ENCODE data around the gene IRF2BP1.

Gene IRF2BP1

DNA sequence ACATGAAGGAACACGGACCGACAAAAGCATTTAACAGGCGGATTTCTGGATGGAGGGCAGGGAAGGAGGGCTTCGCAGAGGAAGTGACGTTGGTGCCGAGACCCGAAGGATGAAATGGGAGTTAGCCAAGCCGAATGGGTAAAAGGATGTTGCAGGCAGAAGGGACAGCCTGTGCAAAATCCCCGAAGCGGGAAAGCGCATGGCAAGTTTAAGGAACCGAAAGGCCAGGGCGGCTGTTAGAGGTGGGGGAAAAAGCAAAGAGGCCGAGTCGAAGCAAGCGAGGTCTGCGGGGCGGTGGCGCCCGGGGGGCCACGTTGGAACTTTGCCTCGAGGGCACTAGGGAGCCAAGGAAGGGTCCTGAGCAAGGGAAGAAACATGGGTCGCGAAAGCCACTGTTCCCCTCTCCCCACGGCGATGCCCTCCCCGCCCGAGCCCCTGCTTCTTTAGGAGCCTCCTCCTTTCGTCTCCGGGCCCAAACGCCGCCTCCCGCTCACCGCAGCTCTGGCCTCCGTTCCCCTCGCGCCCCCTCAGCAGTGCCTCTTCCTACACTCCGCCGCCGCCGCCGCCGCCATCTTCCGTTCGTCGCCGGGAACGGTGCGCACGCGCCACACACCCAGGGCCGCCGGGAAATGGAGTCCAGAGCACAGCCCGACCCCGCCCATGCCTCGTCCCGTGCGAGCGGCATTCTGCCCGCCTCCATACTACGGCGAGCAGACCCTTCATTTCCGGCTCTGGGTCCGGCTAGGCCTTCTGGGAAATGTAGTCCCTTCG lies 23.2 kb downstream of the IRF2BP1 start, which contains the start of gene SYMPK:
Gene SYMPK (minus strand): TSS at position 584 of the 771 bp plus-strand sequence. CDS start 8,652 bp downstream, outside the sequence.
- Histone ChIP-seq H3K27me3 (ENCODE audit: control insufficient read depth, insufficient read depth, low read length) (no peaks in the 10 kb centered on the region), H3K4me3 (ENCODE audit: low read length) (peak within 1 kb of the TSS; percentile 46), H3K9ac (ENCODE audit: low read length) (peak within 1 kb of the TSS; percentile 88), H3K4me1 (ENCODE audit: control insufficient read depth, insufficient read depth, low read length) (peaks cover 16% of the 10 kb centered on the region), H3K36me3 (ENCODE audit: control insufficient read depth, insufficient read depth, low read length) (no peaks in the 10 kb centered on the region), H3K9me3 (ENCODE audit: control insufficient read depth, low read length) (no peaks in the 10 kb centered on the region)

DNA sequence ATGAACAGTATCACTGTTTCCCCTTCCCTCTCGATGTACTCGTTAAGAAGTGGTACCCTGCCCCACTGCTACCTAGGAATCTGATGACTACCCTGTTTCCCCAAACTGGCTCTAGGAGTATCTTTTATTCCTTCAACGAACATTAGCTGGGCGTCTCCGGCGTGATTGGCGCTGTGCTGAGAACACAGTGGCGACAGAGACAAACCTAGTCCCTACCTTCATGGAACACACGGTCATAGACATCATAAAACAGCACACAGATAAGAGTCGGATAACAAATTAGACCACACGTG lies 23.7 kb downstream of the IRF2BP1 start:
- Histone ChIP-seq H3K27me3 (ENCODE audit: control insufficient read depth, insufficient read depth, low read length) (no peaks in the 10 kb centered on the region), H3K9me3 (ENCODE audit: control insufficient read depth, low read length) (no peaks in the 10 kb centered on the region), H3K4me1 (ENCODE audit: control insufficient read depth, insufficient read depth, low read length) (peaks cover 14% of the 10 kb centered on the region), H3K36me3 (ENCODE audit: control insufficient read depth, insufficient read depth, low read length) (no peaks in the 10 kb centered on the region), H3K9ac (ENCODE audit: low read length) (peak overlapping the region; percentile 75), H3K4me3 (ENCODE audit: low read length) (peak overlapping the region; percentile 38)

DNA sequence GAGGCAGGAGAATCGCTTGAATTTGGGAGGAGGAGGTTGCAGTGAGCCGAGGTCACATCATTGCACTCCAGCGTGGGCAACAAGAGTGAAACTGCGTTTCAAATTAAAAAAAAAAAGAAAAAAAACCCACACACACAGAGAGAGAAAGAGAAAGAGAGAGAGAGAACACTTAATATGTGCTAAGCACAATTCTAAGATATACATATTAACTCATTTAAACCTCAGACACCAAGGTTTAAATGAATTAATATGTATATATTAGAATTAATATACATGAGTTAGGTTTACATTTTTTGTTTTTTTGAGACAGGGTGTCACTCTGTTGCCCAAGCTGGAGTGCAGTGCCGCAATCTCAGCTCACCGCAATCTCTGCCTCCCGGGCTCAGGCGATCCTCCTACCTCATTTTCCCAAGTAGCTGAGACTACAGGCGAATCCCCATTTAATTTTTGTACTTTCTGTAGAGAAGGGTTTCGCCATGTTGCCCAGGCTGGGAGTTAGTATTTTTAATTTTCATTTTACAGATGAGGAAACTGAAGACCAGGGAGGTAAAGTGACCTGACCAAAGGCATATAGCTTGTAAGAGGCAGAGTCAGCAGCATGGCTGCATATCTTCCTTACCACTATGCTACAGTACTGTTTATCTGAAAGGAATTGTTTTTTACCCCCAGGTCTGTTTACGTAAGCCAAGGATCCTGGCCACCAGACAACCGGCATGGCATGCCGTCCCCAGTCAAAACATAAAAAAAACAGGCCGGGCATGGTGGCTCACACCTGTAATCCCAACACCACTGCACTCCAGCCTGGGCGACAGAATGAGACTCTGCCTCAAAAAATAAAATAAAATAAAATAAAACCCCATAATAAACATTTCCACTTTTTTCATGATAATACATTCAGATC lies 25.3 kb downstream of the IRF2BP1 start:
- Histone ChIP-seq H3K9ac (ENCODE audit: low read length) (no peak overlapping the region), H3K27me3 (ENCODE audit: control insufficient read depth, insufficient read depth, low read length) (no peaks in the 10 kb centered on the region), H3K4me3 (ENCODE audit: low read length) (no peak overlapping the region), H3K36me3 (ENCODE audit: control insufficient read depth, insufficient read depth, low read length) (no peaks in the 10 kb centered on the region), H3K9me3 (ENCODE audit: control insufficient read depth, low read length) (no peaks in the 10 kb centered on the region), H3K4me1 (ENCODE audit: control insufficient read depth, insufficient read depth, low read length) (peaks cover 14% of the 10 kb centered on the region)

DNA sequence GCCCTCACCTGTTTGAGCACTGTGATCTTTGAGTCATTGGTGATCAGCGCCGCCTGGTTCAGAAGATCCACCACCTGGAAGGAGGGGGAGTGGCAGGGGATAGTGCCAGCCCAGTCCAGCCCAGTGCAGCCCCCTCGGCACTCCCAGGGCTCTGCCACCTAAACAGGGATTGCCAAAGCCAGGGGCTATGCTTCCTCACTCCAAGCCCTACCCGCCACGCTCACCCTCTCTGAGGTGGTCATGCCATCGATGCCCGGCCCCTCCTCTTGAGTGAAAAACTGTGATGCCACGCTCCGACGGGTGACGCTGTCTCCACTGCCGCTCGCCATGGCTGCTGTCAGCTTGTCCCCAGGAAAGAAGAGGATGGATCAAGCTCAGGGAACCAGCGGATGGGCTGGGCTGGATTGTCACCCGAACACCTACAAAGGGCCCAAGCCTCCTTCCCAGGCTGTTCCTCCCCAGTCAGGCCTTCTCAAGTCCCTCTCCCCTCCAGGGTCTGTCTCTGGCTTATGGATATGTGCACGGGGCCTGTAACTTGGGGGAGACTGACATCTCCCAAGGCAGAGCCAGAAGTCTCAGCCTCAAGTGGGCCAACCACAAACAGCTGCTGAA lies 31.7 kb downstream of the IRF2BP1 start:
- Histone ChIP-seq H3K4me3 (ENCODE audit: low read length) (no peak overlapping the region), H3K36me3 (ENCODE audit: control insufficient read depth, insufficient read depth, low read length) (peaks cover 4% of the 10 kb centered on the region), H3K4me1 (ENCODE audit: control insufficient read depth, insufficient read depth, low read length) (no peaks in the 10 kb centered on the region), H3K27me3 (ENCODE audit: control insufficient read depth, insufficient read depth, low read length) (no peaks in the 10 kb centered on the region), H3K9me3 (ENCODE audit: control insufficient read depth, low read length) (no peaks in the 10 kb centered on the region), H3K9ac (ENCODE audit: low read length) (no peak overlapping the region)

DNA sequence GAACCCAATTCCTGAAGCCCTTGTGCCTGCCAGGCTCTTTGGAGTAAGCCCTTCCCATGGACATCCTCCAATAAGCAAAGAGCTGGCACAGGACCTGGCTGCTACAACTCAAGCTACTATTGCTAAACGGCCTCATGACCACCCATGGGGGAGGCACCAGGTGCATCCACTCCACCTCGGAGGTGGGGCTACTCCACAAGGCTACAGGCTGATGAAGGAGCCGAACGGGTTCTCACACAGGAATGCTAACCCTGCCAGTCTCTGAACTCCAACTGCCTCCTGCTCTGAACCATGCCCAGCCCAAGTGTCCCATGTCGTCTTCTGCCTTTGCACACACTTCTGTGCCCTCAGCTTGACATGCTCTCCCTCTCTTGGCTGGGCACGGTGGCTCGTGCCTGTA lies 33.0 kb downstream of the IRF2BP1 start:
- Histone ChIP-seq H3K9ac (ENCODE audit: low read length) (no peak overlapping the region), H3K36me3 (ENCODE audit: control insufficient read depth, insufficient read depth, low read length) (peaks cover 11% of the 10 kb centered on the region), H3K27me3 (ENCODE audit: control insufficient read depth, insufficient read depth, low read length) (no peaks in the 10 kb centered on the region), H3K4me1 (ENCODE audit: control insufficient read depth, insufficient read depth, low read length) (no peaks in the 10 kb centered on the region), H3K4me3 (ENCODE audit: low read length) (no peak overlapping the region), H3K9me3 (ENCODE audit: control insufficient read depth, low read length) (no peaks in the 10 kb centered on the region)

DNA sequence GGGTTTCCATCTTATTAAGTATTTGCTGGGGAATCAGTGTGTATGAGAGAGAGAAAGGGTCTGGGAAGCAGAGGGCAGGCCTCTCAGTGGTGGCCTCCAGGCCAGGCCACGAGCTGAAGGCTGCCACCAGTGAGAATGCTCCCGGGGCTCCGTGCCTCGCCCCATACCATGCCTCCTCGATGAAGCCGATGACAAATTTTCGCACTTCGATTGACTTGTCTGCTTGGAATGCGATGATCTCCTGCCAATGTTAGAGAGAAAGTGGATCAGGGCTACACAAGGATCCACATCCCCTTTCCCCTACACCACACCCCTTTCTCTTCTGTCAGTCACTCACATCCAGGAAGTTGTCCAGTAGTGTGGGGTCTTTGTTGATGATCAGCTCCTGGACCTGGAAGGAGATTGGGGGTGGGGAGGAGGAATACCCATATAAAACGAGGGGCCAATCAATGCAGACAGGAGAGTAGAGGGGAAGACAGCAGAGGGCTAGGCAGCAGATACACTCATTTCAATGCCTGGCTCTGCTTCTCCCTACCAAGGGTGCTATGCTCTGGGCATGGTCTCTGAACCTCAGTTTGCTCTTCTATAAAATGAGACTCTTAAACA lies 33.7 kb downstream of the IRF2BP1 start:
- H3K4me3 ChIP-seq (ENCODE audit: low read length) = no peak overlapping the region
- no peaks in the 10 kb centered on the region for H3K9me3 ChIP-seq (ENCODE audit: control insufficient read depth, low read length)
- H3K4me1 ChIP-seq (ENCODE audit: control insufficient read depth, insufficient read depth, low read length) = no peaks in the 10 kb centered on the region
- H3K36me3 ChIP-seq (ENCODE audit: control insufficient read depth, insufficient read depth, low read length) = peaks cover 16% of the 10 kb centered on the region
- H3K9ac ChIP-seq (ENCODE audit: low read length) = no peak overlapping the region
- H3K27me3 ChIP-seq (ENCODE audit: control insufficient read depth, insufficient read depth, low read length) = no peaks in the 10 kb centered on the region

DNA sequence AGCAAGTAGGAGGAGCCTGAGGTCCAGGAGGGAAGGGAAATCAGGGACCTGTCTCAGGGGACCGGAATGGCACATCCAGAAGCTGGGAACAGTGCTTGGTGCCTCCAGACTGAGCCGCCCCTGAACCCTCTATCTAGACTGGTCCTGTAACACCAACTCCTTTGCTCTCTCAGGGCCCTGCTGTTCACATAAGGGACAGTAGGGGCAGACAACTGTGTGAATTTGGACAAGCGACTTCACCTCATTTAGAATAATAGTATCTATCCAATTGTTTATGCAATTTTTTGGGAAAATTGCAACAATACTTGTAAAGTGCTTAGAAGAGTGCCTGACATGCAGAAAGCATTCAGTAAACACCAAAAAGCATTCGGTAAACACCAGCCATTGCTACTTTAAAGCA lies 37.0 kb downstream of the IRF2BP1 start:
- Histone ChIP-seq H3K9ac (ENCODE audit: low read length) (no peak overlapping the region), H3K36me3 (ENCODE audit: control insufficient read depth, insufficient read depth, low read length) (peaks cover 12% of the 10 kb centered on the region), H3K4me1 (ENCODE audit: control insufficient read depth, insufficient read depth, low read length) (no peaks in the 10 kb centered on the region), H3K4me3 (ENCODE audit: low read length) (no peak overlapping the region), H3K9me3 (ENCODE audit: control insufficient read depth, low read length) (no peaks in the 10 kb centered on the region), H3K27me3 (ENCODE audit: control insufficient read depth, insufficient read depth, low read length) (no peaks in the 10 kb centered on the region)

DNA sequence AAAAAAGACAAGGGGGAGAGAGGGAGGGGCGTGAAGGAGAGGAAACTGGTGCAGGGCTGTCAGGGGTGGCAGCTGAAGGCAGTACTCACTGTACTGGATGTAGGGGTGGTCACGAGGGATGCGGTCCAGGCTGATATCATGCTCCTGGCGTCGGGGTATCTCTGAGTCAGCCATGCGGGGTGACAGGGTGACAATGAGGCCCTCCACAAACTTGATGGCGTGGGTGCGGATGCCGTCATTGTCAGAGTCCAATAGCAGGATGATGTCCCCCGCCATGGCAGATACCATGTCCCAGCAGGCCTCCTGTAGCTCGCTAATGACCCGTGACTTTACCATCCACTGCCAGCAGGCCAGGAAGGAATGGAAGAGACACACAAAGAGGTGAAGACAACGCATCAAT lies 38.3 kb downstream of the IRF2BP1 start:
- Histone ChIP-seq H3K4me3 (ENCODE audit: low read length) (no peak overlapping the region), H3K4me1 (ENCODE audit: control insufficient read depth, insufficient read depth, low read length) (no peaks in the 10 kb centered on the region), H3K9me3 (ENCODE audit: control insufficient read depth, low read length) (no peaks in the 10 kb centered on the region), H3K36me3 (ENCODE audit: control insufficient read depth, insufficient read depth, low read length) (peaks cover 12% of the 10 kb centered on the region), H3K9ac (ENCODE audit: low read length) (no peak overlapping the region), H3K27me3 (ENCODE audit: control insufficient read depth, insufficient read depth, low read length) (no peaks in the 10 kb centered on the region)

DNA sequence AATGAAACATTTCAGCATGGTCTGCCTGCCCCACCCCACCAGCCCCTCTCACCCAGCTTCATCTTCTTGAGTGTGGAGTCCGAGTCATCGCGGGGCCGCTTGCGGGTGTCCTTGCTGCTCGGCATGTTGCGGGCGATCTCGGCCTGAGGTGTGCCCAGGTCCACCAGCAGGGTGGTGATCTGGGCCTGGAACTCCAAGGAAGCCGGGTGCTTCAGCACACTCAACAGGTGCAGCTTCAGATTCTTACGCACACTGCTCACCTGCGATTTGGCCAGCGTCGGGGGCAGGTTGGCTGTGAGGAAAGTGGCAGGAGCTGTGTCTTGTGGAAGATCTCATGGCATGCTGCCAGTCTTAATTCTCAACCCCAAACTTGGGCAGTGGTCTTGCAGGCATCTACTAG lies 43.7 kb downstream of the IRF2BP1 start:
- no peak overlapping the region for H3K4me3 ChIP-seq (ENCODE audit: low read length)
- H3K4me1 ChIP-seq (ENCODE audit: control insufficient read depth, insufficient read depth, low read length) = no peaks in the 10 kb centered on the region
- H3K9me3 ChIP-seq (ENCODE audit: control insufficient read depth, low read length) = no peaks in the 10 kb centered on the region
- H3K9ac ChIP-seq (ENCODE audit: low read length) = no peak overlapping the region
- no peaks in the 10 kb centered on the region for H3K27me3 ChIP-seq (ENCODE audit: control insufficient read depth, insufficient read depth, low read length)
- H3K36me3 ChIP-seq (ENCODE audit: control insufficient read depth, insufficient read depth, low read length) = no peaks in the 10 kb centered on the region

DNA sequence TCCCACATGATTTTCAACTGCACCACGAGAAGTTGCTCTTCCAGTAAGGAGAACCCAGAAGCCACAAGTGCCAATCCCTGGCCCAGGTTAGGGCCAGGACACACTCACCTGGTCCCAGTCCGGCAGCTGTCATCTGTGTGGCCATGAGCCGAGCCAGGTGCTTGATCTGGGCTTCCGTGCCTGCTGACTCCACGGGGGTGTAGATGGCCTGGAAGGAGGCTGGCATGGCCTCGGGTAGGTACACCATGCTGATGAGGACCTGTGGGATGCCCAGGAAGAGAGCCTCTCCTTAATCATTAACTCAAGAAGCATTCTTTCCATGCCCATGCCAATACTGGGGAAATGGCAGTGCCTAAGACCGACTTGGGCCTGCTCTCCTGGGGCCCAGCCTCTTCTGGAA lies 51.0 kb downstream of the IRF2BP1 start:
- Histone ChIP-seq H3K4me3 (ENCODE audit: low read length) (no peak overlapping the region), H3K9ac (ENCODE audit: low read length) (no peak overlapping the region), H3K9me3 (ENCODE audit: control insufficient read depth, low read length) (no peaks in the 10 kb centered on the region), H3K36me3 (ENCODE audit: control insufficient read depth, insufficient read depth, low read length) (peaks cover 17% of the 10 kb centered on the region), H3K27me3 (ENCODE audit: control insufficient read depth, insufficient read depth, low read length) (no peaks in the 10 kb centered on the region), H3K4me1 (ENCODE audit: control insufficient read depth, insufficient read depth, low read length) (no peaks in the 10 kb centered on the region)

Data from mucosa of stomach (tissue), 1 donor.